GM12891 (cell line): Measurements from ENCODE around the gene SETBP1.

ENCODE experiments used
- DNase-seq: peaks from one replicate; pipeline ENCODE4 v3.0.0; 2011; ENCODE audit warnings: low spot score; ENCODE audit not compliant: insufficient read length
- FAIRE-seq: peaks from 2 replicates; lab custom pipeline; 2011; peaks lifted over from hg19 to GRCh38; lab: Jason Lieb, UNC
- PAX5 ChIP-seq: IDR thresholded peaks from 2 replicates; pipeline ENCODE4 v1.6.1; 2011; ENCODE audit warnings: low read length, moderate library complexity, mild to moderate bottlenecking; ENCODE audit not compliant: insufficient read depth, severe bottlenecking
- POLR2A ChIP-seq: IDR thresholded peaks from 2 replicates; pipeline ENCODE4 v1.6.1; 2011; ENCODE audit warnings: low read depth, low read length, control low read depth
- POLR2AphosphoS5 ChIP-seq: IDR thresholded peaks from 2 replicates; pipeline ENCODE4 v1.6.1; 2011; ENCODE audit warnings: low read depth, low read length, control low read depth
- POU2F2 ChIP-seq: IDR thresholded peaks from 2 replicates; pipeline ENCODE4 v1.6.1; 2011; ENCODE audit warnings: low read depth, mild to moderate bottlenecking, control low read depth, low read length, moderate library complexity
- SPI1 ChIP-seq: IDR thresholded peaks from 2 replicates; pipeline ENCODE4 v1.6.1; 2011; ENCODE audit warnings: low read depth, low read length, control low read depth
- TAF1 ChIP-seq: IDR thresholded peaks from 2 replicates; pipeline ENCODE4 v1.6.1; 2011; ENCODE audit warnings: low read depth, low read length, control low read depth

The SETBP1 gene

DNA sequence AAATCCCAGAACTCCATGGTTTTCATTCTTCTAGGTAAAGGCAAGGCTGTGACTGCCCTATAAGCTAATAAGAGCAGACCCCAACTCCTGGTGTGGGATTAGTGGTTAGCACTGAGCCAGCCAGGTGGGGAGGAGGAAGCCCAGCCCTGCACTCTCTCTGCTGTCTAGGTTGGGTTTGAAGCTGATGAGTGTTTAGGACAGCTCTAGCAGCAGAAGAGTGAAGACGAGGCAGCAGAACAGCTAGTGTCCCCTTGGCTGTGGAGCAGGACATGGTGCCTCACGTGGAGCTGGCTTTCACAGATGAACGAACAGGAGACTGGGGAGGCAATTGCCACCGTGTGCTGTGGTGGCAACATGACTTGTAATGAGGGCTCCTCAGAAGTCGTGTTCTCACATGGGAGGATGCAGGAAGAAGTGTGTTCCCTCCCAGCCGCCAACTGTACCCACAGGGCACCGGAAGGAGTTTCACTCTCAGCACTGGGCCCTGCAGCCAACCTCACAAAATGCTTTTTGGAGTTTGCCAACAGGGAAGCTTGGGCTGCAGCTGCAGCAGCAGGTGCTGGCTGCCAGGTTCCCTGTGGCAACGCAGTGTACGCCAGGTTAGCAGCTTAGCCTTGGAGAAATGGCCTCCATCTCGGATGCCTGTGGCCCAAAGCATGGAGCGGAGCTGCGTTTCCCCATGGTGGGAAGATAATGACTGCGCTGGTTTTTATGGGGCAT lies 328.2 kb downstream of the SETBP1 start:
- peak; percentile 87 for FAIRE-seq
- DNase-seq, result no peak
- TF ChIP-seq SPI1 (no peak), TAF1 (no peak), PAX5 (no peak), POU2F2 (no peak), POLR2AphosphoS5 (no peak), POLR2A (no peak)

DNA sequence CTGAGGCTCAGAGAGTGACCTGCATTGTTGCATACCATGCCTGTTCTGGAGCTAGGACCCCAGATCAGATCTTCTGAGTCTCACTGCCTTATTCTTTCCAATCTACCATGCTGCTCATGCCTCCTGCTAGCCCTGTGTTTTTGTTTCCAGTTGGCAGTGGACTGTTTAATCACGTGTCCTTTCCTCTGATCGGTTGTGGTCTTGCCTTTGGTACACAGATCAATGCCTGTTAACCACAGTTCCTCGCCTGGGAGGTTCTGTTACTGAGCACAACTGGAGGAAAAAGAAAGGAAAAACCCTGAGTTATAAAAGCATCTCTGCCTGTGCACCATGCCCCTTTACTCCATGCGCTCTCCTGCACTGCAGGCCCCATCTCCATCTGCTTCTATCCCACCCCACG lies 329.1 kb downstream of the SETBP1 start:
- DNase-seq (no peak), FAIRE-seq (peak; percentile 70)
- TF ChIP-seq SPI1, result no peak
- no peak for TF ChIP-seq PAX5
- TF ChIP-seq POU2F2, result no peak
- no peak for TF ChIP-seq POLR2A
- no peak for TF ChIP-seq POLR2AphosphoS5
- no peak for TF ChIP-seq TAF1

- DNase-seq (no peak), FAIRE-seq (no peak)
- no peak for TF ChIP-seq SPI1
- TF ChIP-seq POLR2A, result no peak
- TF ChIP-seq POU2F2, result no peak
- no peak for TF ChIP-seq PAX5
- TF ChIP-seq TAF1, result no peak
- TF ChIP-seq POLR2AphosphoS5, result no peak
These were observed 331.6 kb downstream of the SETBP1 start for GRCh38 chr18:45012286-45012685.

- FAIRE-seq, result no peak
- TF ChIP-seq POLR2AphosphoS5 (no peak), SPI1 (no peak), POLR2A (no peak), TAF1 (no peak), POU2F2 (no peak), PAX5 (no peak)
- no peak for DNase-seq
These were observed 333.4 kb downstream of the SETBP1 start for GRCh38 chr18:45014047-45014501.

DNA sequence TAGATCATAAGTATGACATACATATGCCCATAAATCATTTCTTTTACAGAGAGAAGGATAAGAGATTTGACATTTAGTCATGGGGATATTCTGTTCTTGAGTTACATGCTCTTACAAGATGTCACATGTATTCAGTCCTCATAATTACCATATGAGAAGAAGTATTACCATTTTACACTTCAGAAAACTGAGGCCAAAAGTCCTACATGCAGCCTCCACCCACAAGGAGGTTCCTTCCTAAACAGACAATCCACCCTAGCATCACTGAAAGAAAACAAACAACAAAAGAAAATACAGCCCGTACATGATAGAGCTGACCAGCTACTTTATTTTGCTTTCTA lies 335.1 kb downstream of the SETBP1 start:
- FAIRE-seq, result no peak
- TF ChIP-seq SPI1 (no peak), TAF1 (no peak), POLR2AphosphoS5 (no peak), PAX5 (no peak), POU2F2 (no peak)

GRCh38 chr18:45019469-45019868 lies 338.8 kb downstream of the SETBP1 start:
- DNase-seq (no peak), FAIRE-seq (no peak)
- TF ChIP-seq PAX5, result no peak
- no peak for TF ChIP-seq POU2F2
- TF ChIP-seq POLR2AphosphoS5, result no peak
- no peak for TF ChIP-seq POLR2A
- TF ChIP-seq TAF1, result no peak
- no peak for TF ChIP-seq SPI1

More for the DNA sequence above, 335.1 kb downstream of the SETBP1 start:
- no peak for DNase-seq

DNA sequence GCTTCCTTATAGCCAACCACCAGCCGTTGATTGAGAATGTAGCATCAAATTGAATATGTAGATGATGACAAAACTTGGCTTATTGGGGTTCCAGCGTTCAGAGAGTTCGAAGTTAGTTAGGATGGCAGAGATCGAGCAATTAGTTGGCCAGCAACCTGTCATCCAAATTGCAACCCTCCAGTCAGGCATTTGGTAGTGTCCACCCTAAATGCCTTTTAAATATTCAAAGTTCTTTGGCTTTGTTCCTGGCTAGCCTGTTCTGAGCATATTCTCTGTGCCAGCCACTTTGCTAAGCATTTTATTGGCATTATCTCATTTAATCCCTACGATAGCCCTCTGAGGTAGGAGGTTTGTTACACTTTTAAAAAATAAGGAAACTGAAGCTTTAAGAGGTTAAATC lies 342.8 kb downstream of the SETBP1 start:
- no peak for TF ChIP-seq POLR2A
- TF ChIP-seq SPI1, result no peak
- TF ChIP-seq POU2F2, result no peak
- no peak for TF ChIP-seq POLR2AphosphoS5
- no peak for TF ChIP-seq PAX5
- TF ChIP-seq TAF1, result no peak
- FAIRE-seq (no peak), DNase-seq (no peak)

DNA sequence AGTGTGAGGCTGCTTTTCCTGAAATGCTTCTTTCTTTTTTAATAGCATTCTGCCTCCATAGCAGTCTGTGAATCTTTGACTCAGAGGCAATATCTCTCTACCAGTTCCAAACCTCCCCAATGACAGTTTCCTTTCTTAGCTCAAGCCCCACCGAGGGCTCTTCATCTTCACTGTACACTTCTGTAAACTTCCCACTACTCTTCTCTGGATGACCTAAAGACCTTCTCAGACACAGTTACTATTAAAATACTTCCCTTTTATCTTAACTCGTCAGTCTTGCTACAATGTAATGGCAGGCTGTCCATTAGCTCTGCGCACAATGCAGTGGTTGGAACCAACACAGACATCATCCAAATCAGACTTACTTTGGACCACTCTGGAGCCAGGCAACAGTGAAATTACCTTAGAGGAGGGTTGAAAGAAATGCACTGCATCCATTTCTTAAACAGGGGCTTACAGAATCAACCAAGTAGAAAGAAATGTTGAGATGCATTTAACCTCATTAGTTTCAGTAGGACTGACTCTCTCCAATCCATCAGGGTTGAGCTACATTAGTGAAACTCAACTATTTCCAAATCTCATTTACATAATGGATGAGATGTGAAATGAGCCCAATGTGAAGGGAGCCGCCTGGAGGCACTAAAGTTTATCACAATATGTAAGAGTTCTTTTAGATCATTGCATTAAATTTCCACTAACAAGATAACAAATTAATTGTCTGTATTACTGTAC lies 343.8 kb downstream of the SETBP1 start:
- TF ChIP-seq SPI1 (no peak), POLR2A (no peak), TAF1 (no peak), POLR2AphosphoS5 (no peak), POU2F2 (no peak), PAX5 (no peak)
- DNase-seq (no peak), FAIRE-seq (no peak)

DNA sequence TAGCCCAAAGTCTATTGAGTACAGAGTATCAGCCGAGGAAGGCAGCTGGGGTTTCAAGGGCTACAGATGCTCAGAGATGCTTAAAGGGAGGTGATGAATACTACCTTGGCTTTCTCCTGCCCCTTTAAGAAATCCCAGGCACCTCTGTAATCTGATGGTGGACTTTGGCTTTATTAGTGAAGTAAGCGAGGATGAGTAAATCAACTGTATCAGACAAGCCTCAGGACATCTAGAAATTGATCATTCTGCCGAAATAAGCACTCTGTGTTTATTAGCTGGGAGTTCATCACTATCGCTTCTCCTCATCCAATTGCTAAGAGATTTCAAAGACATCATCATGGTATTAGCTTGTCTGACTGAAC lies 344.4 kb downstream of the SETBP1 start:
- FAIRE-seq, result peak; percentile 67
- DNase-seq, result no peak
- TF ChIP-seq POU2F2, result no peak
- TF ChIP-seq SPI1, result no peak
- TF ChIP-seq POLR2AphosphoS5, result no peak
- TF ChIP-seq POLR2A, result no peak
- TF ChIP-seq PAX5, result no peak
- no peak for TF ChIP-seq TAF1

GRCh38 chr18:45026162-45026561 lies 345.5 kb downstream of the SETBP1 start:
- FAIRE-seq, result no peak
- DNase-seq, result no peak

More at GRCh38 chr18:45026162-45026561, 345.5 kb downstream of the SETBP1 start:
- TF ChIP-seq POU2F2, result no peak
- no peak for TF ChIP-seq SPI1
- no peak for TF ChIP-seq TAF1
- TF ChIP-seq POLR2A, result no peak
- TF ChIP-seq POLR2AphosphoS5, result no peak
- no peak for TF ChIP-seq PAX5
